GM23338 (cell line): ENCODE results near the gene GPR152. TPM values are rescaled to one million over a fixed set of nuclear protein-coding genes. Genes with fewer than 3 reads are reported as not detected.
A peak's percentile ranks its signal among the peaks of the same experiment; 100 is the strongest.

Experiments used
- ATAC-seq: fragments of 200-7000 bp; cut with Tn5 transposase; 3 replicates; pipeline ENCODE4 v1.9.1; 2020
- DNase-seq: peaks from one replicate; pipeline ENCODE4 v3.0.0-alpha.2; 2015; ENCODE audit warnings: low spot score
- H2AFZ ChIP-seq: fragments of 200-600 bp; sonication (generic); 2 replicates; pipeline ENCODE4 v1.8.0; 2016; ENCODE audit warnings: antibody characterized with exemption, mild to moderate bottlenecking, moderate library complexity
- H3F3A ChIP-seq: fragments of 200-600 bp; sonication (generic); replicated peaks from 2 replicates; pipeline ENCODE4 v1.8.0; 2017; ENCODE audit warnings: antibody characterized with exemption, mixed run types, low read depth
- H3K27ac ChIP-seq: fragments of 200-600 bp; sonication (generic); 2 replicates; pipeline ENCODE4 v1.6.1; 2016; ENCODE audit warnings: low read depth
- H3K27me3 ChIP-seq: fragments of 200-600 bp; sonication (generic); 2 replicates; pipeline ENCODE4 v1.8.0; 2016; ENCODE audit warnings: mild to moderate bottlenecking, mixed run types, moderate library complexity; ENCODE audit not compliant: insufficient read depth
- H3K36me3 ChIP-seq: fragments of 200-600 bp; sonication (generic); 2 replicates; pipeline ENCODE4 v1.8.0; 2016; ENCODE audit warnings: mild to moderate bottlenecking; ENCODE audit not compliant: insufficient read depth
- H3K4me1 ChIP-seq: fragments of 200-600 bp; sonication (generic); 2 replicates; pipeline ENCODE4 v1.8.0; 2016; ENCODE audit warnings: mild to moderate bottlenecking, moderate library complexity; ENCODE audit not compliant: insufficient read depth
- H3K4me2 ChIP-seq: fragments of 200-600 bp; sonication (generic); 2 replicates; pipeline ENCODE4 v1.7.1; 2017; ENCODE audit warnings: mixed run types
- H3K4me3 ChIP-seq: fragments of 200-600 bp; sonication (generic); 2 replicates; pipeline ENCODE4 v1.6.1; 2016; ENCODE audit warnings: mixed run types
- H3K79me2 ChIP-seq: fragments of 200-600 bp; sonication (generic); replicated peaks from 2 replicates; pipeline ENCODE4 v1.8.0; 2017; ENCODE audit warnings: mild to moderate bottlenecking; ENCODE audit not compliant: insufficient read depth
- H3K9me2 ChIP-seq: fragments of 200-600 bp; sonication (generic); 2 replicates; pipeline ENCODE4 v1.8.0; 2017; ENCODE audit not compliant: insufficient read depth
- H4K20me1 ChIP-seq: fragments of 200-600 bp; sonication (generic); replicated peaks from 2 replicates; pipeline ENCODE4 v1.8.0; 2017; ENCODE audit warnings: mild to moderate bottlenecking; ENCODE audit not compliant: insufficient read depth
- H3K27ac Mint-ChIP-seq: 2 replicates; pipeline ENCODE4 v1.8.0; 2020; ENCODE audit warnings: inconsistent platforms, mild to moderate bottlenecking, moderate library complexity, mixed read lengths
- H3K27me3 Mint-ChIP-seq: 3 replicates; pipeline ENCODE4 v1.8.0; 2022; ENCODE audit warnings: low read depth, mild to moderate bottlenecking, moderate library complexity, mixed read lengths, inconsistent platforms; ENCODE audit not compliant: insufficient read depth, poor library complexity
- H3K36me3 Mint-ChIP-seq: 3 replicates; pipeline ENCODE4 v1.8.0; 2021; ENCODE audit warnings: low read depth, mild to moderate bottlenecking, inconsistent platforms, moderate library complexity, mixed read lengths
- H3K4me1 Mint-ChIP-seq: 3 replicates; pipeline ENCODE4 v1.8.0; 2020; ENCODE audit warnings: mild to moderate bottlenecking, inconsistent platforms, mixed read lengths
- H3K4me3 Mint-ChIP-seq: 3 replicates; pipeline ENCODE4 v1.8.0; 2021; ENCODE audit warnings: moderate library complexity, mild to moderate bottlenecking, inconsistent platforms, mixed read lengths
- H3K9me3 Mint-ChIP-seq: 3 replicates; pipeline ENCODE4 v1.8.0; 2020; ENCODE audit warnings: moderate library complexity, mild to moderate bottlenecking, inconsistent platforms, mixed read lengths
- CREB1 ChIP-seq: fragments of 250-450 bp; sonication (Bioruptor Pico); IDR thresholded peaks from 2 replicates; pipeline ENCODE4 v1.5.0; 2020; ENCODE audit warnings: low read depth, mild to moderate bottlenecking, moderate library complexity
- CTCF ChIP-seq, 2 experiments: fragments of 200-600 bp in 1 of 2; sonication (generic) in 1 of 2; conservative IDR thresholded peaks; 2 replicates each; pipeline versions ENCODE4 v1.5.1 to v1.6.1; 2016 to 2017; ENCODE audit warnings: antibody characterized with exemption in 2 of 2, low read depth in 2 of 2, mild to moderate bottlenecking in 2 of 2, moderate library complexity in 1 of 2
- ETS1 ChIP-seq: IDR thresholded peaks from 2 replicates; pipeline ENCODE4 v1.6.1; 2016; ENCODE audit warnings: antibody characterized with exemption
- EZH2phosphoT487 ChIP-seq: fragments of 200-600 bp; sonication (generic); IDR thresholded peaks from one replicate; pipeline ENCODE4 v1.8.1; 2018; ENCODE audit warnings: antibody characterized with exemption; ENCODE audit not compliant: unreplicated experiment
- JUNB ChIP-seq: IDR thresholded peaks from one replicate; pipeline ENCODE4 v1.6.1; 2016; ENCODE audit warnings: antibody characterized with exemption; ENCODE audit not compliant: unreplicated experiment
- STAT1 ChIP-seq: IDR thresholded peaks from one replicate; pipeline ENCODE4 v1.6.1; 2016; ENCODE audit warnings: antibody characterized with exemption; ENCODE audit not compliant: unreplicated experiment
- ZNF114 ChIP-seq: fragments of 250-450 bp; sonication (Bioruptor Pico); IDR thresholded peaks from 2 replicates; pipeline ENCODE4 v1.5.0; 2020; ENCODE audit warnings: mild to moderate bottlenecking, moderate library complexity
- ZNF331 ChIP-seq: fragments of 250-450 bp; sonication (Bioruptor Pico); IDR thresholded peaks from 2 replicates; pipeline ENCODE4 v1.5.0; 2020; ENCODE audit warnings: low read depth, mild to moderate bottlenecking, moderate library complexity
- polyA plus RNA-seq: library from polyadenylated mRNA; unstranded; fragments of >200 nt; fragmentation: Nextera tagmentation; extraction: Ambion mirVana; gene quantifications from 2 replicates; pipeline ENCODE4 v1.2.1, GENCODE V29; 2016
- total RNA-seq: library from RNA; depleted of rRNA; stranded (reverse); fragments of >200 nt; shearing (Covaris generic); gene quantifications from 2 replicates; pipeline ENCODE4 v1.2.3, GENCODE V29; 2014
- TF ChIP-seq, protein P1 (sequence below): IDR thresholded peaks from one replicate; pipeline ENCODE4 v1.6.1; 2018; ENCODE audit warnings: antibody characterized with exemption; ENCODE audit not compliant: unreplicated experiment

Gene GPR152
- total and polyA plus RNA-seq, 2 experiments from 2014 or later: not detected

GRCh38 chr11:67468456-67468758 is 15.9 kb upstream of the GPR152 start (continued):
- TF ChIP-seq ZNF331 (CRISPR knock-in tag) (no peak), JUNB (no peak), ZNF114 (CRISPR knock-in tag) (no peak), STAT1 (no peak), ETS1 (no peak)
- TF ChIP-seq, protein P1, sequence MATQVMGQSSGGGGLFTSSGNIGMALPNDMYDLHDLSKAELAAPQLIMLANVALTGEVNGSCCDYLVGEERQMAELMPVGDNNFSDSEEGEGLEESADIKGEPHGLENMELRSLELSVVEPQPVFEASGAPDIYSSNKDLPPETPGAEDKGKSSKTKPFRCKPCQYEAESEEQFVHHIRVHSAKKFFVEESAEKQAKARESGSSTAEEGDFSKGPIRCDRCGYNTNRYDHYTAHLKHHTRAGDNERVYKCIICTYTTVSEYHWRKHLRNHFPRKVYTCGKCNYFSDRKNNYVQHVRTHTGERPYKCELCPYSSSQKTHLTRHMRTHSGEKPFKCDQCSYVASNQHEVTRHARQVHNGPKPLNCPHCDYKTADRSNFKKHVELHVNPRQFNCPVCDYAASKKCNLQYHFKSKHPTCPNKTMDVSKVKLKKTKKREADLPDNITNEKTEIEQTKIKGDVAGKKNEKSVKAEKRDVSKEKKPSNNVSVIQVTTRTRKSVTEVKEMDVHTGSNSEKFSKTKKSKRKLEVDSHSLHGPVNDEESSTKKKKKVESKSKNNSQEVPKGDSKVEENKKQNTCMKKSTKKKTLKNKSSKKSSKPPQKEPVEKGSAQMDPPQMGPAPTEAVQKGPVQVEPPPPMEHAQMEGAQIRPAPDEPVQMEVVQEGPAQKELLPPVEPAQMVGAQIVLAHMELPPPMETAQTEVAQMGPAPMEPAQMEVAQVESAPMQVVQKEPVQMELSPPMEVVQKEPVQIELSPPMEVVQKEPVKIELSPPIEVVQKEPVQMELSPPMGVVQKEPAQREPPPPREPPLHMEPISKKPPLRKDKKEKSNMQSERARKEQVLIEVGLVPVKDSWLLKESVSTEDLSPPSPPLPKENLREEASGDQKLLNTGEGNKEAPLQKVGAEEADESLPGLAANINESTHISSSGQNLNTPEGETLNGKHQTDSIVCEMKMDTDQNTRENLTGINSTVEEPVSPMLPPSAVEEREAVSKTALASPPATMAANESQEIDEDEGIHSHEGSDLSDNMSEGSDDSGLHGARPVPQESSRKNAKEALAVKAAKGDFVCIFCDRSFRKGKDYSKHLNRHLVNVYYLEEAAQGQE: no peak

DNA sequence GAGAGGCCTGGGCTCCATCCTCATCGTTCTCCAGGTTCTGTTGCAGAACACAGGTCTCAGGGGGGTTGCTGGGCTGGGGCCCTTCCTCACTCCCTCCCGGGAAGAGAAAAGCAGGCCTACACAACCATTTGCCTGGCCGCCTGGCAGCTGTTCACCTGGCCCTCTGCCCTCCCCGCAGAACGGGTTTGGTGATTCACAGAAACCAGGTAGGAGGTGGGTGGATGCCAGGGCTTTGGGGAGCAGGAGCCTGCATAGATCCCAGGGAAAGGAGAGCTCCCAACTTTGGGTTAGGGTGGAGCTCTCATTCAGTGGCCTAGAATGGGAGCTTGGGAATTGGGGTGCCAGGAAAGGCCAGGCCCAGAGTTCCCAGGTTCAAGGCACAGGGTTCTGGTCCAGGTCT is 15.5 kb upstream of the GPR152 start:
- Mint-ChIP-seq H3K27ac (peak overlapping the region; percentile 93), H3K27me3 (peaks cover 20% of the 10 kb centered on the region), H3K9me3 (no peaks in the 10 kb centered on the region), H3K4me1 (peaks cover 15% of the 10 kb centered on the region), H3K36me3 (no peaks in the 10 kb centered on the region; the same call in 2 of the 3 replicates), H3K4me3 (peak overlapping the region; percentile 88)
- Histone ChIP-seq H3K4me1 (peaks cover 13% of the 10 kb centered on the region; the same call in 1 of the 2 replicates), H3K36me3 (no peaks in the 10 kb centered on the region), H3K4me2 (peak overlapping the region; percentile 93), H3K27me3 (no peaks in the 10 kb centered on the region), H3K4me3 (peak overlapping the region; percentile 92), H3F3A (no peaks in the 10 kb centered on the region), H2AFZ (no peak overlapping the region; the same call in 1 of the 2 replicates), H3K9me2 (no peaks in the 10 kb centered on the region), H4K20me1 (no peaks in the 10 kb centered on the region), H3K27ac (no peak overlapping the region), H3K79me2 (peaks cover 9% of the 10 kb centered on the region; the same call in 1 of the 2 replicates)
- ATAC-seq (no peak), DNase-seq (no peak)
- TF ChIP-seq CREB1 (CRISPR knock-in tag) (no peak), CTCF (conservative IDR thresholded peaks at IDR 0.05; ENCODE audit: low read depth in 2 of 2) (no peak), EZH2phosphoT487 (no peak), STAT1 (no peak)
- TF ChIP-seq, protein P1: no peak
